ENCODE results near the gene PPM1J. TPM values are rescaled to one million over a fixed set of nuclear protein-coding genes. Genes with fewer than 3 reads are reported as not detected.

The PPM1J gene
- total RNA-seq, 1 experiment from 2014 or later = 19.3 TPM

- Mint-ChIP-seq H3K4me3 (no peak overlapping the region), H3K9me3 (no peaks in the 10 kb centered on the region), H3K27me3 (ENCODE audit: low read depth) (no peaks in the 10 kb centered on the region), H3K36me3 (peaks cover 32% of the 10 kb centered on the region), H3K4me1 (peaks cover 14% of the 10 kb centered on the region), H3K27ac (no peak overlapping the region)
- TF ChIP-seq ATF1 (CRISPR knock-in tag; IDR thresholded peaks at IDR 0.05) = no peak
- no peak for TF ChIP-seq GRHL2 (CRISPR knock-in tag; IDR thresholded peaks at IDR 0.05; ENCODE audit: insufficient replicate concordance, severe bottlenecking)
- no peak for TF ChIP-seq ZMAT4 (CRISPR knock-in tag; IDR thresholded peaks at IDR 0.05)
- TF ChIP-seq RORB (CRISPR knock-in tag; IDR thresholded peaks at IDR 0.05) = no peak
- TF ChIP-seq CDX4 (CRISPR knock-in tag; IDR thresholded peaks at IDR 0.05; ENCODE audit: borderline replicate concordance) = no peak
- TF ChIP-seq ZNF138 (CRISPR knock-in tag; conservative IDR thresholded peaks at IDR 0.05) = no peak
- TF ChIP-seq FOXK1 (CRISPR knock-in tag; IDR thresholded peaks at IDR 0.05) = no peak
- DNase-seq (ENCODE audit: low spot score) (no peak), ATAC-seq (peak; percentile 22; the same call in 1 of the 2 replicates)
- POLR2A ChIA-PET = interaction anchor here (1.0 to 1.2 kb wide), 2 partner anchors 15 kb away, joined by 4 read pairs; partner anchors contain the start of gene MOV10
- CTCF ChIA-PET = interaction anchor here (0.6 to 1.3 kb wide), 3 partner anchors 15 to 69 kb away, joined by 3 to 4 read pairs (median 3); no protein-coding TSS in a partner anchor
Observed at GRCh38 chr1:112689842-112690237, 25.3 kb downstream of the PPM1J start.

GRCh38 chr1:112689196-112689841 lies 25.8 kb downstream of the PPM1J start:
- peaks cover 30% of the 10 kb centered on the region for H3K36me3 Mint-ChIP-seq
- TF ChIP-seq SMAD4 (CRISPR knock-in tag; IDR thresholded peaks at IDR 0.05) (no peak), FOXK1 (CRISPR knock-in tag; IDR thresholded peaks at IDR 0.05) (no peak), MLX (CRISPR knock-in tag; IDR thresholded peaks at IDR 0.05) (no peak), NR3C1 (CRISPR knock-in tag; conservative IDR thresholded peaks at IDR 0.05; ENCODE audit: low read depth) (no peak)
- H3K27ac Mint-ChIP-seq = peak overlapping the region; percentile 27
- no peaks in the 10 kb centered on the region for H3K9me3 Mint-ChIP-seq
- ChIA-PET POLR2A (interaction anchor here (1.0 to 1.2 kb wide), 2 partner anchors 15 to 16 kb away, joined by 4 read pairs; partner anchors contain the start of gene MOV10), CTCF (interaction anchor here (0.6 to 1.5 kb wide), 4 partner anchors 9 to 70 kb away, joined by 3 to 4 read pairs (median 4); no protein-coding TSS in a partner anchor)
- ATAC-seq (no peak), DNase-seq (ENCODE audit: low spot score) (no peak)
- peaks cover 14% of the 10 kb centered on the region for H3K4me1 Mint-ChIP-seq
- H3K4me3 Mint-ChIP-seq = no peak overlapping the region
- no peaks in the 10 kb centered on the region for H3K27me3 Mint-ChIP-seq (ENCODE audit: low read depth)

- POLR2A ChIA-PET = no interaction called here
- peak overlapping the region; percentile 27 for H3K27ac Mint-ChIP-seq
- H3K36me3 Mint-ChIP-seq = peaks cover 30% of the 10 kb centered on the region
- no peaks in the 10 kb centered on the region for H3K9me3 Mint-ChIP-seq
- peaks cover 14% of the 10 kb centered on the region for H3K4me1 Mint-ChIP-seq
- no peaks in the 10 kb centered on the region for H3K27me3 Mint-ChIP-seq (ENCODE audit: low read depth)
- H3K4me3 Mint-ChIP-seq = no peak overlapping the region
- DNase-seq (ENCODE audit: low spot score) (no peak), ATAC-seq (no peak)
- TF ChIP-seq IRF1 (CRISPR knock-in tag; IDR thresholded peaks at IDR 0.05) = no peak
- TF ChIP-seq PRRX2 (CRISPR knock-in tag; IDR thresholded peaks at IDR 0.05) = no peak
- TF ChIP-seq TEAD1 (CRISPR knock-in tag; IDR thresholded peaks at IDR 0.05) = no peak
- TF ChIP-seq E2F4 (CRISPR knock-in tag; IDR thresholded peaks at IDR 0.05; ENCODE audit: borderline replicate concordance, low read depth) = no peak
- no peak for TF ChIP-seq ESRRA (CRISPR knock-in tag; IDR thresholded peaks at IDR 0.05; ENCODE audit: borderline replicate concordance)
- TF ChIP-seq ZNF219 (CRISPR knock-in tag; IDR thresholded peaks at IDR 0.05; ENCODE audit: borderline replicate concordance) = no peak
- TF ChIP-seq MYBL2 (CRISPR knock-in tag; IDR thresholded peaks at IDR 0.05) = no peak
- TF ChIP-seq NR2C2 (CRISPR knock-in tag; IDR thresholded peaks at IDR 0.05) = no peak
- no peak for TF ChIP-seq ATF3 (CRISPR knock-in tag; conservative IDR thresholded peaks at IDR 0.05)
- TF ChIP-seq PREB (CRISPR knock-in tag; IDR thresholded peaks at IDR 0.05; ENCODE audit: borderline replicate concordance) = no peak
- no peak for TF ChIP-seq FOXP1 (CRISPR knock-in tag; IDR thresholded peaks at IDR 0.05; ENCODE audit: borderline replicate concordance)
- TF ChIP-seq RELA (CRISPR knock-in tag; IDR thresholded peaks at IDR 0.05; ENCODE audit: borderline replicate concordance) = no peak
- no peak for TF ChIP-seq ATF6 (CRISPR knock-in tag; IDR thresholded peaks at IDR 0.05)
- no peak for TF ChIP-seq NR1H2 (CRISPR knock-in tag; IDR thresholded peaks at IDR 0.05)
- CTCF ChIA-PET = interaction anchor here (1.0 to 1.5 kb wide), 3 partner anchors 9 to 16 kb away, joined by 3 to 4 read pairs (median 3); no protein-coding TSS in a partner anchor
Observed at GRCh38 chr1:112688781-112689193, 26.3 kb downstream of the PPM1J start.
